ENCODE data around the gene AUH.
"Not testable (repeated sequence)": the region's sequence is repeated elsewhere in the genome, so short reads cannot be mapped to it uniquely, and the experiment has no call there.

AUH gene, protein sequence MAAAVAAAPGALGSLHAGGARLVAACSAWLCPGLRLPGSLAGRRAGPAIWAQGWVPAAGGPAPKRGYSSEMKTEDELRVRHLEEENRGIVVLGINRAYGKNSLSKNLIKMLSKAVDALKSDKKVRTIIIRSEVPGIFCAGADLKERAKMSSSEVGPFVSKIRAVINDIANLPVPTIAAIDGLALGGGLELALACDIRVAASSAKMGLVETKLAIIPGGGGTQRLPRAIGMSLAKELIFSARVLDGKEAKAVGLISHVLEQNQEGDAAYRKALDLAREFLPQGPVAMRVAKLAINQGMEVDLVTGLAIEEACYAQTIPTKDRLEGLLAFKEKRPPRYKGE

DNA sequence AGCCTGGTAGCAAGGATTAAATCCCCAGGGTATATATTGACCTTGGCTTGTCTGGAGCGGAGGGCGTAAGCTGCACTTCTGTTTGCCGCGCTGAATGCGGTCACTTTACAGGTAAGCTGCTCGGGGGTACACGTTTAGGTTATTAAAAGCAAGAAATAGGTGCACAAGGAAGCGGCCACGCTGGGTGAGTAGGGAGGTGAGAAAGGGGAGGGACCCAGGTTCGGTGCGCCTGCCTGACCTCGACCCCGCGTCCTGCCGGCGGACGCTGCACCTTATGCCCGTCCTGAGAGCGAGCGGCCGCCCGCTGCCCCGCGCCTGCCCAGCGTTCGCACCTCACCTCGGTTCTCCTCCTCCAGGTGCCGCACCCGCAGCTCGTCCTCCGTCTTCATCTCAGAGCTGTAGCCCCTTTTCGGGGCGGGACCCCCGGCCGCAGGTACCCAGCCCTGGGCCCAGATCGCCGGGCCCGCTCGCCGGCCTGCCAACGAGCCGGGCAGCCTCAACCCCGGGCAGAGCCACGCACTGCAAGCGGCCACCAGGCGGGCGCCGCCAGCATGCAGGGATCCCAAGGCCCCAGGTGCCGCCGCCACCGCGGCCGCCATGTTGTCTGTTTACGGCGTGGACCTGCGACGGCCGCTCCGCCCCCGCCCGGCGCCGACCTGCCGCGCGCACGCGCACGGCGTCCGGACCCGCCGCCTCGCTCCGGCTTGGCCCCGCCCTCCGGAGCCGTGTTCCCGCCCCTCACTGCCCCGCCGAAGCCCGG, at the start of gene AUH:
TSS of gene AUH (minus strand) at position 628 of the 760 bp plus-strand sequence. CDS start at position 599, 29 bp downstream.
- DNase-seq (ENCODE audit: low spot score) (peak; percentile 97), FAIRE-seq (no peak)

DNA sequence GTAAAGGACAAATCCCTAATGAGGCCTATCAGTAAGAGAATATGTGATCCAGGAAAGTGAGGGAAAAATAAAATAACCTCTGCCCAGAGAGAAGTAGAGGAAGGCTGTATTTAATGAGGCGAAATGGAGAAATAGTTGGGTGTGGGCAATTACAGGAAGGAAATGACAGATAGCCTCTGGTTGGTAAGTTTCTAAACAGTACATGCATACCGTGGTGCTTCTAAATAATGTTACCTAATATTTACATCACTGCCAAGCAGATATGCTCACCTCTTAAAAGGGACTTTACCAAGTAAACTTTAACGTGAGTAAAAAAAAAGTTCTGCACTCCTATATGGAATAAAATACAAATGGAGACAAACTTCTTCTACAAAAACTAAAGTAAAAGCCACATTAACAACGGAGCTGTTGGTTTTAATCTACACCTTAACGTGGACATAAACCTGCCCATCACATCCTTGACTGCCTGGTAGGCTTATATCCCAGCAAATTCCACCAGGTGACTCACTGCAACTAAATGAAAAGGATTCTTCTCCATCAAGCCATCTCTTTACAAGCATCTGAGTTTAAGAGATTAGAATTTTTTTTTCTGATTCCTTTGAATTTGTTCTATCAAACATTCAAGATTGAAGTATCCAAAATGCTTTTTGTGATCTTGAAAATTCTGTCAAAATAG, 49.5 kb upstream of the AUH start:
- DNase-seq (ENCODE audit: low spot score) (no peak), FAIRE-seq (no peak)

DNA sequence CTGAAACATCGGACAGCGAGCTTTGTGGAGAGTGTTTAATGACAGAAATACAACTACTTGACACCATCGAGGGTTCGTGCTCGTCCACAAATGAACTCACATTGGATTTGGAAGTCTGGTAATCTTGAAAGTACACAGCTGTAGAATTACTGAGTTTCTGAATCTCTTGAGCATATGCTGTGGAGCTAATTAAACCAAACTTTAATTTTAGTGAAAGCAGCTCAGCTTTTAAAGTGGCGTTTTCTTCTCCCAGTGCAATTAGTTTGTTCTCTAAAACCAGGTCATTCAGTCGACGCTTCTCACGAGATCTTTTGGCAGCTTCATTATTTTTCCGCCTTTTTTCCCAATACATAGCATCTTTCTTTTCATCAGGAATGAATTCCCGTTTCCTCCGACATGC, 48.4 kb upstream of the AUH start:
- DNase-seq (ENCODE audit: low spot score) = no peak
- FAIRE-seq = no peak

DNA sequence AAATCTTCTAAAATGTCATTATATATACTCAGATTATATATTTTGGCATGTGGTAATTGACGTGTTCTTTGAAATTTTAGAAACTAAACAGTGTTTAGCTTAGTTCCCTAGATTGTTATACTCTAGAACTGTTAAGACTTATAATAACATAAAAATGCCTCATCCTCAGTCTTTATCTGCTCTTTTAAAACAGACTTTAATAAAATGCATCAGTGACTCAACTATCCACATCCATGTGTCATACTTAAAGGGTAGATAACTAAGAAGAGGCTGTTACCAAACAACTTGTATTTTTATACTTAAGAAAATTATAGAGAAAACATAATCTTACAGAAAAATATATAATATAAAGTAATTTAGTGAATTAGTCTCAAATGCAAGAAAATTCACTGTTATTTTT, 46.8 kb upstream of the AUH start:
- FAIRE-seq (no peak), DNase-seq (ENCODE audit: low spot score) (no peak)

DNA sequence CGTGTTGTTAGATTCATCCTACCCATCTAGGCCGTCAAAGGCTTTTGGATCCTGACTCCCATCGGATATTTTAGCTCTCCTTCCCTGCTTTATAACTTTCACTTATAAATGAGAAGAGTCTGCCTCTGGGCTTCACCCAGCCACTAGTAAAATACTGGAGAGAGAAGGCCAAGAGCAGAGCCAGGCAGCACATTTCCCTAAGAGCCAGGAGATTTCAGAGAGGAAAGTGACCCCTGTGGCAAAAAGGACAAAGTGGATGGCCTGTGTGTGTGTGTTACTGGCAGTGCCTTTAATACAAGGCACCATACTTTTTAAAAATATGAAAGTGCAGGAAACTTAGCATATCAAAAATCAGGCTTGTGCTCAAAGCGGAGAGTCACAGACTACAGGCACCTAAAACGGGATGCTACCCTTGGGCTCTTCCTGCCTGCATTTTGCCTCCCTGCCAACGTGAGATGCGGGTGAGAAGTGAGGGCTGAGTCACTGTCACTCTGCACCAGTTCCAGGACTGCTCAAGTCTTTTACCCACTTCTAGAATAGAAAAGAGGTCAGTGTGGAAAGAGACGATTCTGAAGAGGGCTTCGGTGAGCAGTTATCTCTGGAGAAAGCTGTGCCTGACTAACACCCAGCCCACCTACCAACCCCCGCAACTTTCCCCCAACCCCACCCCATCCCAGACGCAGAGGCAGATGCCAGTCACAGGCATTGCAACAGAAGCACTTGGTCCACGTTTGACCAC, 46.0 kb upstream of the AUH start:
- no peak for FAIRE-seq
- DNase-seq (ENCODE audit: low spot score) = no peak

DNA sequence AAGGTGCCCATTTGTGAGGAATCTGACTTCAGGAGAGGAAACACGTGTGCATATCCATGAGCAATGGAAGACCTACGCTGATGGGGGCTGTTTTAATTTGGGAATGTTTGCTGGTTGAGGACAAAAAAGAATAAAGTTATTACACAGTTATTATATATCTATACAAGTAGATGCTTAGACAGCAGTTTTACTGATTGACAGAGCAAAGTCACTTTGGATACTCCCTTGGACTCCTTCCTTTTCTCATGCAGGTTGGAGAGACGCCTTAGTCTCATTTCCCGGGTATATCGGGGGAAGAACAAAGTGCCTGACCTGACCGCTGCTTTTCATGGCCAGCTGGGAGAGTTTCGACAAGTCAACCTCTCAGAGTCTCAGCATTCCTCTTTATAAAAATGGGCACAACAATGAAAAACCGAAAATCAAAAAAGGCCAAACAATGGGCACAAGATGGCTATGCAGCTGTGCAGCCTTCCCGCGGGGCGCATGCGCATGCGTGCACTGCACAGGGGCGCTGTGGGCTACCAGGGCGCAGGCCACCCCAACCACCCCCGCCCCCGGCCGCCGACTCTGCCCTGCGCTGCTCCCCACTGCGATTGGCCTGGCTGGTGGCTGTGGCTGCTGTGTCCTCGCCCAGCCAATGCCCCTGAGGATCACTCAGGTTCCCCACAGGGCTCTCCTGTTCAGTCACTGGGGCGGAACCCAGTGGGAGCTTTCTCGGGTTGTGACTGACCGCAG, 43.8 kb upstream of the AUH start:
- DNase-seq (ENCODE audit: low spot score) (no peak), FAIRE-seq (no peak)

DNA sequence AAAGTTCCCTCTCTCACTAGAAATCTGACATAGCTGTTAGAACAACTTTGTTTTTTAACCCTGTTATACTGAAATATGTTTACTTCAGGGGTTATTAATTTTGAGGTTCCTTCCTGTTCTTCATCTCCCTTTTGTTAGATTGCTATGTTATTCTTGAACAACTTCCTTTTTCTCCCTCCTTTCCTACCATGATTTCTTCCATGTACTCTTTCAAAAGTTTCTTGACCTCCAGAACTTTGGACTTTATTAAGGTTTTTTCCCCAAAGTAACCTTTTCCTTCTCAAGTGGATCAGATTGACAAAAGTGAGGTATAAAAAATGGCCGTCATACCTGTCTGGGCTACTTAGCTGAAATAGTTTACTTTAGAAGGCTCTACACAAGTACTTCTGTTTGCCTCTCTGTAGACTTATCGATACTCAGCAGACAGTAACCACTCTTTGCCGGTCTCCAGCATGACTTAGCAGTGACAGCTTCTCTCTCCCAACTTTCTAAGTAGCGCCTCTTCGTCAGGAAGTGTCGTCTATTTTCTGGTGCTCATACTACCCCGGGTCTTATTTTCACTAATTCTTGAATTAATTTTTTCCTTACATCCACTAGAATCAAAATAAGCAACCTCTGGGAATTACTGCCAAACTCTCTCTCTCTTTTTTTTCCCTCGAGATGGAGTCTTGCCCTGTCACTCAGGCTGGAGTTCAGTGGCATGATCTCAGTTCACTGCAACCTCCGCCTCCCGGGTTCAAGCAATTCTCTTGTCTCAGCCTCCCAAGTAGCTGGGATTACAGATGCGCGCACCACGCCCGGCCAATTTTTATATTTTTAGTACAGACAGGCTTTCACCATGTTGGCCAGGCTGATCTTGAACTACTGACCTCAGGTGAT, 42.2 kb upstream of the AUH start:
- FAIRE-seq (no peak), DNase-seq (ENCODE audit: low spot score) (no peak)

DNA sequence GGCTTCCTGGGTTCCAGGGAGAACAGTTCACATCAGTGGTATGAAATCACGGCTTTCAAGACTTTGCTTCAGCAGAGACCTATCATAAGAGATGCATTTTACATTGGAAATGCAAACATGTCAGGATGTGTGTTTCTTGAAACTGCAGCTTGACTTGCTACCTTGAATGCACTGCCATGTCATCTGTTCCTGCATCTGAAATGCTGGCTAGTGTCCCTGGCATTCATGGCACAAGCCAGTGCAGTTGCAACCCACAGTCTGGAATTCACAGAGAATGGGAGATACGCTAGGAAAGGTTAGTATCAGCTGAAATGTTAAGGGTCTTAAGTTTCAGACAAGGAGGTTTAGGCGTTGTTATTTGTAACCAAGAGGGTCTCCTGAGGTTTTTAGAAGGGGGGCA, 37.2 kb upstream of the AUH start:
- DNase-seq (ENCODE audit: low spot score) (no peak), FAIRE-seq (no peak)

DNA sequence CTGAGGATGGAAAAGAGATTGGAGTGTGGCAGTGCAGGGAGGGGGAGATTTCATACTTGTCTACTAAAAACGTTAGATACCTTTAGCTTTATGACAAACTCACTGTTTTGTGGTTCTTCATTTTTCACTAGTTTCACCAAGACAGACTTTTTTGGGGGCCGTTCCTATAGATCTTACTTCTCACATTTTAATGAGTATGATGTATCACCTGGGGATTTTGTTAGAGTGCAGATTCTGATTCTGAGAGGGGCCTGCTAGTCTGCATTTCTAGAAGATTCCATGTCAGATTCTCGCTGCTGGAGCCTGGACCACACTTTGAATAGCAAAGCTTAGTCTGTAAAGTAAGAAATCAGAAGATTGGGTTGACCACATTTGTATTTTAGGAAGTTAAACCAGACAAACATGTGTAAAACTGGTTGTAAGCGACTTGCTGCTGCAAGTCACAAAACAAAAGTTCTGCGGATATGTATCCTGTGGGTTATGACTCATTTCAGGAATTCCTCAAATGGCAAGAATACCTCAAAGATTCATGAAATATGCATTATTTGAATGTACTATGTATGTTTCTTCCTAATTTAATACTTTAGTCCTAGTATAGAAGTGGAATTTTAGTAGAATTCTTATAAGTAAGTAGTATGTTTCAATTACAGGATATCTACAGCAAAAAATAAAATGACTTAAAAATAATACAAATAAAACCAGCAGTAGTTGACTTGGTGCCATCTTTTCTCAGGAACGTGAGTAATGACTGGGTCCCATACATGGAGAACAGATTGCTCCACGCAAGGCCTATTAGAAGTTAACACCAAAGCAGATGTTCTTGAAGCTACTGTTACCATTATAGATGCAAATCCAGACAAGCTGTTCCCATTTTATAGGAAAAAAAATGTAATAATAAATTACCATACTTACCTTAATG, 34.1 kb upstream of the AUH start:
- DNase-seq (ENCODE audit: low spot score) (peak; percentile 61), FAIRE-seq (no peak)

DNA sequence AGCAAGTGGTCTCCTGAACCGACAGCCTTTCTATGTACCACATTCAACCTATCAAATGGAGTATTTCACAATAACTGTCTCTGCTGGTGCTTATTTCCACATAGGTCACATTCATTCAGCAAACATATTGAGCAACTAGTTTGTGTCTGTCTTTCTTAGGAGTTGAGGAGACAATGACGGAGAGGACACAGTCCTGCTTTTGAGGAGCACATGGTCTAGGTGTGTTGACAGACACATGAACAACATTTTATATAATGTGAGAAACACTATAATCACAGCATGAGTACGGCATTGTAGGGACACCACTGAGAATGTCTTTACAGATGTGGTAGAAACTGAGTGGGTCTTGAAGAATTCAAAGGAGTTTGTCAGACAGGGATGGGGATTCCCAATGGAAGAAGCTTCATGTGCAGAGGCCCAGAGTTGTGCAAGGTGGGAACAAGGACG, 33.4 kb upstream of the AUH start:
- DNase-seq (ENCODE audit: low spot score) = no peak

DNA sequence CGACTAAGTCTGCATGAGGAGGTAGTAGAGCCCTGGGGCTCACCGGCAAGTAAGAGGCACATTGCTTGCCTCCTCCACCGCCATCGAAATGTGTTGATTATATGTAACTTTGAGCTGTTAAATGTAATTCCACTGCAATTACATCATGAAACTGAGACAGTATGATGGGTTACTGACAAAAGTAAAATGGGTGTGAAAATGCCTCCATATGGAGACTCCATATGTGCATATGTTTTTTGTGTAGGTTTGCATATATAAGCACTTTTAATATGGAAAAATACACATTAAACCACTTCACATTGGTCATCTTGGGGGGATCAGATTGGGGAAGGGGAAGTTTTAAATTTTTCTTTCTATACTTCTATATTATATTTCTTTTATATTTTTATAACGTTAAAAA, 32.1 kb upstream of the AUH start:
- no peak for DNase-seq (ENCODE audit: low spot score)
- FAIRE-seq = no peak

More for the DNA sequence above, 33.4 kb upstream of the AUH start:
- no peak for FAIRE-seq

DNA sequence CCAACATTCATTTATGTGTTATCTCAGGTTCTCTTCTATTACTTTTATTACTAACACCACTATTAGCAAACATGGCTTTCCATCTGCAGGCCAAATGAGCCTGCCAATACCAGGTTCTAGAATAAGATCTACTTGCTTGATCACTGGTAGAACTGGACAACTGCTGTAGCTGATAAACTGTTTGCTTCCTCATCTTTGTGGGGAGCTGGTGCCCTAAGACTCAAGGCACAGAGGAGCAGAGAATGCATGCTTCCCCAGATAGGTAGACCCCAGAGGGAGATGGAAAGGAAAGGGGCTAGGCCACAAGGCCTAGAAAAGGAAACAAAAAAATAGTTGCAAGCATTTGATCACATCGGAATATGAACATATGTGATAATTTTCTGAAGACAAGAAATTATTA, 30.7 kb upstream of the AUH start:
- DNase-seq (ENCODE audit: low spot score) = no peak

DNA sequence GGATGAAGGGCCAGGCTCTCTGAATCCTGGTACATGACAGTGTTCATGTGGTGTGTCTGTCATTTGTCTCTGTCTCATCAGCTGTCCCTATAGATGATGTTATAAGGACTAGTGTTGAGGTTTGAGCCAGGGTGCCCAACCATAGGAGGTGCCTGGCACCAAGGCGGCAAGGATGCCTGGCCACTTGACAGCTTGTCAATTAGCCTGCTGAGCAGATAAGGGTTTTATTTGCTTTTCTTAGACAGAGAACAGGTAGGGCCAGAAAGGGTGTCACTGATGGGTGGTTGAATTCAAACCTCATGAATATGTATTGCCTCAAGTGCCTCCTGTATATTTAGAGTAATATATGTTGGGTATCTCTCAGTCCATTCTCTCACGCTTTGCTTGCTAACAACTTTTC, 30.1 kb upstream of the AUH start:
- no peak for FAIRE-seq
- no peak for DNase-seq (ENCODE audit: low spot score)

More for the DNA sequence above, 30.7 kb upstream of the AUH start:
- FAIRE-seq = no peak

DNA sequence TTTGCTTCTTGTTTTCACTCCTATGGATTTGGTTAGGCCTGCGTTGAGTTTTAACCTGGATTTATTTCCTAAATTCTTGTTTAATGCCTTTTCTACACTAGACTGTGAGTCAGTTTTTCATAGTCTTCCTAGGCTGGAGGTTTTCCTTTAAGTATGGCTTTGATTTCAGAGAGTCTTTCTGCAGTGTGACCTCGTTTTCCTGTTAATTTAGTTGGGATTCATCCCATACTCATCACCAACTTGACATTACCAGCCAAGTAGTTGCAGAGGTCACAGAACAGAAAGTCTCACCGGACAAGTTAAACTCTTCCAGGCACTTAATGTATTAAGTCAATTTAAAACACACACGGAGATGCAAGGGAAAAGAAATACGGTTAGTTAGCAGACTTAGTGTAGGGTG, 29.7 kb upstream of the AUH start:
- FAIRE-seq (no peak), DNase-seq (ENCODE audit: low spot score) (no peak)

DNA sequence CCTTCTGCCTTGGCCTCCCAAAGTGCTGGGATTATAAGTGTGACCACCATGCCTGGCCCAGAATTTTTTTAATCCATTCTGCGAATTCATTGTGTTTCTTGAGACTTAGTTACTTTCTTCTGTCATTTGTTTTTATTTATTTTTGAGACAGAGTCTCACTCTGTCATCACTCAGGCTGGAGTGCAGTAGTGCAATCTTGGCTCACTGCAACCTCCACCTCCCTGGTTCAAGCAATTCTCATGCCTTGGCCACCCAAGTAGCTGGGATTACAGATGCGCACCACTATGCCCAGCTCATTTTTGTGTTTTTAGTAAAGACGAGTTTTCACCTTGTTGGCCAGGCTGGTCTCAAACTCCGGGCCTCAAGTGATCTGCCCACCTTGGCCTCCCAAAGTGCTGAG, 28.0 kb upstream of the AUH start:
- not testable (repeated sequence) for FAIRE-seq; DNase-seq (ENCODE audit: low spot score)

DNA sequence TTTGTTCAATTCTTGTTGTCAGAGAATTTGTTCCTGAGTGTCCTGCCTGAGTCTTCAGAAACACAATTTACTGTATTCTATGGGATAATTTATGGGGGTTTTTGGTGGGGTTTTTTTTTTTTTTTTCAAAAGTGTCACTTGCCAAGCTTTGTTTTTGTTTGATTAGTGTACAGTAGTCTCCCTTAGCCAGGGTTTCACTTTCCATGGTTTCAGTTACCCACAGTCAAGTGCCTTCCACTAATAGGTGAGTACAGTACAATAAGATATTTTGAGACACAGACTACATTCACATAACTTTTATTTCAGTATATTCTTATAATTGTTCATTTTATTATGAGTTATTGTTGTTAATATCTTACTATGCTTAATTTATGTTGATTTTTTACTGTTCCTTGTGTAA, 25.0 kb upstream of the AUH start:
- no peak for FAIRE-seq
- no peak for DNase-seq (ENCODE audit: low spot score)

DNA sequence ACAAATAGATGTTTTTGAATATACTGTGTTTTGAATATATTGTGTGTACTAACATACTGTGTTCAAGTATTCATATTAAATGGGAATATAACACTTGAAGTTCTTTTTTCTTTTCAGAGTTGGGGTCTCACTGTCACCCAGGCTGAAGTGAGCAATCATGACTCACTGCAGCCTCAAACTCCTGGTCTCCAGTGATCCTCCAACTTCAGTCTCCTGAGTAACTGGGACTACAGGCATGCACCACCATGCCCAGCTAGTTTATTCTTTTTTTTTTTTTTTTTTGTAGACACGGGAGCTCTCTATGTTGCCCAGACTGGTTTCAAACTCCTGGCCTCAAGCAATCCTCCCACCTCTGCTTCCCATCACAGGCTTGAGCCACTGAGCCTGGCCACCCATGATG, 23.2 kb upstream of the AUH start:
- DNase-seq (ENCODE audit: low spot score) = no peak
- FAIRE-seq = no peak

DNA sequence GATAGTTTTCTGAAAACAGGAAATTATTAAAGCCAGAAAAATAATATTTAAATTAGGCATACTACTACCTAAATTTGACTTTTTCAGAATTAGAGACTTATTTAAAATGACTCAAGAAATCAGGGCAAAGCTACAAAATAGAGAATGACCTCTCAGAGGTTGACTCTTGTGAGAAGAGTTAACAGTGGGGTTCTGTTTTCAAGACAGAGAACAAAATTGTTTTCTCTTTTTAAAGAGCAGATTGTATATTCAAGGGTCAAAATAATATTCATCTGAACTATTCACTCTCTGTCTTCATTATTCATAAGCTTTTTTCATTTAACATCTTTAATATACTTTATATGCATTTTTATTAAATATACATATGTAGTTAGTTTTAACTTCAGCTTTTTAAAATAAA, 21.9 kb upstream of the AUH start:
- no peak for FAIRE-seq
- DNase-seq (ENCODE audit: low spot score) = no peak

DNA sequence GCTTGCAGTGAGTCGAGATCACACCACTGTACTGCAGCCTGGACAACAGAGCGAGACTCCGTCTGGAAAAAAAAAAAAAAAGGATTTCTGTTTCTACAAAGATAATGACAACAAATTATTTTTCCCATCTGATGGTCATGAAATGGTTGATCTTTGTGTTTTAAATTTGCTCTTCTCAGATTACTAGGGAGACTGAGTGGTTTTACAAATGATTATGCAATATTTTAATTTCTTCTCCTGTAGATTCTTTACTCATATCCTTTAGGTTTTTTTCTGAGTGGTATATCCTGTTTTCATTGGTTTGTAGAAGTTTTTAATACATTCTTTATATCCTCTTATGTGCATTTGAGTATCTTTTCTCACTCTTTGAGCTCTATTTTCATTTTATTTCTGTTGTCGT, 20.6 kb upstream of the AUH start:
- FAIRE-seq = no peak
- no peak for DNase-seq (ENCODE audit: low spot score)

Data from urothelium cell line (cell line).